ENCODE results near the gene VEGFB.

VEGFB gene

GRCh38 chr11:64246871-64247728 is 12.7 kb downstream of the VEGFB start, which contains the start of gene PPP1R14B:
Gene PPP1R14B (minus strand): TSS chr11:64246943. CDS start chr11:64246673, 270 bp downstream.
- TF ChIP-seq EZH2phosphoT487 (IDR thresholded peaks at IDR 0.05; ENCODE audit: borderline replicate concordance) (no peak), CTCF (conservative IDR thresholded peaks at IDR 0.05; ENCODE audit: low read length) (0 out of 2 replicates have a peak, but pooled peaks have one; percentile 8)

GRCh38 chr11:64247729-64248531 is 13.5 kb downstream of the VEGFB start:
- Histone ChIP-seq H3K9me2 (replicated peaks; ENCODE audit: low read depth, low read length) (no peaks in the 10 kb centered on the region), H3K9ac (ENCODE audit: low read depth, low read length, poor library complexity, severe bottlenecking) (no peak overlapping the region), H3K4me1 (ENCODE audit: insufficient read depth, low read length, poor library complexity, severe bottlenecking) (peaks cover 38% of the 10 kb centered on the region), H3K4me3 (ENCODE audit: low read length, poor library complexity, severe bottlenecking) (peak overlapping the region; percentile 88), H2AFZ (ENCODE audit: low read length) (peak overlapping the region; percentile 94; the same call in 1 of the 2 replicates), H3K79me2 (ENCODE audit: insufficient read depth, low read length) (peaks cover 39% of the 10 kb centered on the region), H3K27me3 (ENCODE audit: insufficient read depth, low read length, poor library complexity, severe bottlenecking) (no peaks in the 10 kb centered on the region), H4K20me1 (ENCODE audit: insufficient read depth, low read length, poor library complexity, severe bottlenecking) (peaks cover 22% of the 10 kb centered on the region), H3F3A (ENCODE audit: low read depth) (peaks cover 3% of the 10 kb centered on the region; the same call in 1 of the 2 replicates), H3K9me3 (ENCODE audit: insufficient read depth, low read depth, low read length) (no peaks in the 10 kb centered on the region), H3K4me2 (ENCODE audit: low read depth, low read length, poor library complexity, severe bottlenecking) (peak overlapping the region; percentile 100), H3K36me3 (ENCODE audit: insufficient read depth, low read length) (peaks cover 11% of the 10 kb centered on the region; the same call in 1 of the 2 replicates)
- no peak for TF ChIP-seq EZH2phosphoT487 (IDR thresholded peaks at IDR 0.05; ENCODE audit: borderline replicate concordance)
- no peak for TF ChIP-seq CTCF (conservative IDR thresholded peaks at IDR 0.05; ENCODE audit: low read length)

More at GRCh38 chr11:64246871-64247728, 12.7 kb downstream of the VEGFB start, which contains the start of gene PPP1R14B:
- Histone ChIP-seq H3K9me2 (replicated peaks; ENCODE audit: low read depth, low read length) (no peaks in the 10 kb centered on the region), H4K20me1 (ENCODE audit: insufficient read depth, low read length, poor library complexity, severe bottlenecking) (peaks cover 27% of the 10 kb centered on the region), H3K4me3 (ENCODE audit: low read length, poor library complexity, severe bottlenecking) (peak within 1 kb of the TSS; percentile 96), H3K36me3 (ENCODE audit: insufficient read depth, low read length) (peaks cover 11% of the 10 kb centered on the region; the same call in 1 of the 2 replicates), H3K4me1 (ENCODE audit: insufficient read depth, low read length, poor library complexity, severe bottlenecking) (peaks cover 46% of the 10 kb centered on the region), H3K79me2 (ENCODE audit: insufficient read depth, low read length) (peaks cover 45% of the 10 kb centered on the region), H3K4me2 (ENCODE audit: low read depth, low read length, poor library complexity, severe bottlenecking) (peak within 1 kb of the TSS; percentile 100), H3K9me3 (ENCODE audit: insufficient read depth, low read depth, low read length) (no peaks in the 10 kb centered on the region), H3K9ac (ENCODE audit: low read depth, low read length, poor library complexity, severe bottlenecking) (peak within 1 kb of the TSS; percentile 89), H3F3A (ENCODE audit: low read depth) (peaks cover 3% of the 10 kb centered on the region; the same call in 1 of the 2 replicates), H3K27me3 (ENCODE audit: insufficient read depth, low read length, poor library complexity, severe bottlenecking) (no peaks in the 10 kb centered on the region), H2AFZ (ENCODE audit: low read length) (peak within 1 kb of the TSS; percentile 94)

- Histone ChIP-seq H3K9me2 (replicated peaks; ENCODE audit: low read depth, low read length) (no peaks in the 10 kb centered on the region), H3K4me2 (ENCODE audit: low read depth, low read length, poor library complexity, severe bottlenecking) (no peak overlapping the region), H3K9ac (ENCODE audit: low read depth, low read length, poor library complexity, severe bottlenecking) (no peak overlapping the region), H2AFZ (ENCODE audit: low read length) (no peak overlapping the region), H3F3A (ENCODE audit: low read depth) (peaks cover 3% of the 10 kb centered on the region; the same call in 1 of the 2 replicates), H3K4me3 (ENCODE audit: low read length, poor library complexity, severe bottlenecking) (no peak overlapping the region), H3K79me2 (ENCODE audit: insufficient read depth, low read length) (peaks cover 33% of the 10 kb centered on the region), H3K9me3 (ENCODE audit: insufficient read depth, low read depth, low read length) (no peaks in the 10 kb centered on the region), H3K4me1 (ENCODE audit: insufficient read depth, low read length, poor library complexity, severe bottlenecking) (peaks cover 35% of the 10 kb centered on the region), H3K27me3 (ENCODE audit: insufficient read depth, low read length, poor library complexity, severe bottlenecking) (no peaks in the 10 kb centered on the region), H3K36me3 (ENCODE audit: insufficient read depth, low read length) (peaks cover 7% of the 10 kb centered on the region; the same call in 1 of the 2 replicates), H4K20me1 (ENCODE audit: insufficient read depth, low read length, poor library complexity, severe bottlenecking) (peaks cover 18% of the 10 kb centered on the region)
- TF ChIP-seq EZH2phosphoT487 (IDR thresholded peaks at IDR 0.05; ENCODE audit: borderline replicate concordance) (no peak), CTCF (conservative IDR thresholded peaks at IDR 0.05; ENCODE audit: low read length) (no peak)
Measured at GRCh38 chr11:64248578-64248977, 14.2 kb downstream of the VEGFB start.
